Measurements from ENCODE around the gene TMEM126A.

Gene TMEM126A

GRCh38 chr11:85647604-85648299, at the start of gene TMEM126A (continued):
- TF ChIP-seq ZBTB26 (tag by site-specific recombination; optimal IDR thresholded peaks at IDR 0.05) (no peak), ZNF121 (tag by site-specific recombination; IDR thresholded peaks at IDR 0.05) (no peak), ZNF629 (tag by site-specific recombination; IDR thresholded peaks at IDR 0.05) (peak; percentile 79), ZNF341 (tag by site-specific recombination; IDR thresholded peaks at IDR 0.05; ENCODE audit: low read depth) (peak; percentile 67), ZXDB (tag by site-specific recombination; IDR thresholded peaks at IDR 0.05) (no peak; the same call in 1 of the 2 replicates), ZNF704 (tag by site-specific recombination; IDR thresholded peaks at IDR 0.05) (no peak), ZNF148 (tag by site-specific recombination; IDR thresholded peaks at IDR 0.05; ENCODE audit: borderline replicate concordance) (no peak), PRDM1 (tag by site-specific recombination; IDR thresholded peaks at IDR 0.05) (peak; percentile 65; the same call in 1 of the 2 replicates), FEZF1 (tag by site-specific recombination; IDR thresholded peaks at IDR 0.05) (no peak), ZNF274 (IDR thresholded peaks at IDR 0.05; ENCODE audit: low read length) (no peak), ZNF274 (tag by site-specific recombination; IDR thresholded peaks at IDR 0.05; ENCODE audit: borderline replicate concordance) (no peak), PATZ1 (tag by site-specific recombination; IDR thresholded peaks at IDR 0.05) (peak; percentile 62), ZNF175 (tag by site-specific recombination; IDR thresholded peaks at IDR 0.05) (no peak)

GRCh38 chr11:85599083-85599482, 48.7 kb upstream of the TMEM126A start:
- H3K9me3 ChIP-seq (ENCODE audit: control insufficient read depth, insufficient read depth, low read depth, low read length), result no peaks in the 10 kb centered on the region
- H3K4me3 ChIP-seq (ENCODE audit: low read depth, low read length), result no peak overlapping the region
- H3K36me3 ChIP-seq (ENCODE audit: control insufficient read depth in 2 of 2, insufficient read depth in 1 of 2, low read length in 2 of 2), result no peaks in the 10 kb centered on the region
- ChIA-PET CTCF (no interaction called here), POLR2A (no interaction called here)
- H3K4me1 ChIP-seq (ENCODE audit: control insufficient read depth, insufficient read depth, low read length), result no peaks in the 10 kb centered on the region
- no peak for TF ChIP-seq ZNF600 (tag by site-specific recombination; IDR thresholded peaks at IDR 0.05)
- TF ChIP-seq ZNF121 (tag by site-specific recombination; IDR thresholded peaks at IDR 0.05), result no peak
- TF ChIP-seq ZSCAN23 (tag by site-specific recombination; IDR thresholded peaks at IDR 0.05), result no peak
- TF ChIP-seq ZBTB1 (tag by site-specific recombination; IDR thresholded peaks at IDR 0.05), result no peak
- no peak for TF ChIP-seq ZNF114 (tag by site-specific recombination; IDR thresholded peaks at IDR 0.05)
- TF ChIP-seq MYNN (tag by site-specific recombination; IDR thresholded peaks at IDR 0.05; ENCODE audit: borderline replicate concordance), result no peak
- TF ChIP-seq ZXDB (tag by site-specific recombination; IDR thresholded peaks at IDR 0.05), result no peak
- TF ChIP-seq HOXD13 (CRISPR knock-in tag; IDR thresholded peaks at IDR 0.05; ENCODE audit: borderline replicate concordance), result no peak
- no peak for TF ChIP-seq PBX3 (CRISPR knock-in tag; IDR thresholded peaks at IDR 0.05)
- TF ChIP-seq ZSCAN4 (tag by site-specific recombination; IDR thresholded peaks at IDR 0.05), result no peak
- TF ChIP-seq SP7 (tag by site-specific recombination; IDR thresholded peaks at IDR 0.05), result no peak
- no peak for TF ChIP-seq ZNF175 (tag by site-specific recombination; IDR thresholded peaks at IDR 0.05)
- no peak for TF ChIP-seq ZNF488 (tag by site-specific recombination; IDR thresholded peaks at IDR 0.05)
- TF ChIP-seq ZNF596 (tag by site-specific recombination; IDR thresholded peaks at IDR 0.05), result no peak
- TF ChIP-seq ZFP41 (tag by site-specific recombination; IDR thresholded peaks at IDR 0.05; ENCODE audit: borderline replicate concordance), result no peak
- no peak overlapping the region for H3K27ac ChIP-seq (ENCODE audit: extremely low read depth, low read depth, low read length)
